ENCODE measurements around the gene MTHFD1L.

GRCh38 chr6:150979826-150980350 lies 114.4 kb downstream of the MTHFD1L start:
- no peak for TF ChIP-seq CTCF (IDR thresholded peaks at IDR 0.05)
- no peak for TF ChIP-seq POLR2A (IDR thresholded peaks at IDR 0.05)

Measured in Peyer's patch (tissue), 4 donors.